ENCODE measurements around the gene TREM2.

GRCh38 chr6:41186031-41186562 is 23.2 kb upstream of the TREM2 start:
- no peak for TF ChIP-seq CTCF (IDR thresholded peaks at IDR 0.05; ENCODE audit: low read length)
- TF ChIP-seq EZH2phosphoT487 (IDR thresholded peaks at IDR 0.05; ENCODE audit: low read length), result no peak

Measured in MM.1S (cell line).